ENCODE results near the gene PDE6G. TPM values are rescaled to one million over a fixed set of nuclear protein-coding genes. Genes with fewer than 3 reads are reported as not detected.

PDE6G gene
- total and polyA plus RNA-seq, 8 donors, result 0.85 to 2.6 (median 1.5) TPM; not detected in 4

DNA sequence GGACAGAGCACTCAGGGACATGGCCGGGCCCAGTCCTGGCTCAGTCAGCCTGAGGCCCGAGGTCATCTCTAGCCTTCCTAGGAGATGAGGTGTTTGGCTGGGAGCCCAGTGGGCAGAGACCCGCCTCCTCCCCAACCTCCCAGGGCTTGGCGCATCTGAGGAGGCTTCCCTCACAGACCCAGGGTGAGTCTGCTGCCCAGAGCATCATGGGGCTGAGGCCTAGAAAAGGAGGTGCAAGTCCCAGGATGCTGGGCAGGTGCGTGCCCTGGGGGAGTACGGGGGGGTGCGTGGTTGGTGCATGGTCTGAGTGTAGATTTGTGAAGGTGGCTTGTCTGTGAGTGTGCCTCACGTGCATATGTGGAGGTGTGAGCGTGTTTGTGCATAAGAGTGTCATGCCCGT, 4.7 kb downstream of the PDE6G start:
- Histone ChIP-seq H3K27ac (no peak overlapping the region), H3K36me3 (no peaks in the 10 kb centered on the region), H3K4me1 (peaks cover 0 to 14% (median 6%) of the 10 kb centered on the region in 4 donors), H3K9me3 (peaks cover 0 to 11% (median 9%) of the 10 kb centered on the region in 4 donors), H3K4me3 (no peak overlapping the region), H3K27me3 (peaks cover 27 to 94% (median 41%) of the 10 kb centered on the region in 3 donors)
- TF ChIP-seq, protein P1, sequence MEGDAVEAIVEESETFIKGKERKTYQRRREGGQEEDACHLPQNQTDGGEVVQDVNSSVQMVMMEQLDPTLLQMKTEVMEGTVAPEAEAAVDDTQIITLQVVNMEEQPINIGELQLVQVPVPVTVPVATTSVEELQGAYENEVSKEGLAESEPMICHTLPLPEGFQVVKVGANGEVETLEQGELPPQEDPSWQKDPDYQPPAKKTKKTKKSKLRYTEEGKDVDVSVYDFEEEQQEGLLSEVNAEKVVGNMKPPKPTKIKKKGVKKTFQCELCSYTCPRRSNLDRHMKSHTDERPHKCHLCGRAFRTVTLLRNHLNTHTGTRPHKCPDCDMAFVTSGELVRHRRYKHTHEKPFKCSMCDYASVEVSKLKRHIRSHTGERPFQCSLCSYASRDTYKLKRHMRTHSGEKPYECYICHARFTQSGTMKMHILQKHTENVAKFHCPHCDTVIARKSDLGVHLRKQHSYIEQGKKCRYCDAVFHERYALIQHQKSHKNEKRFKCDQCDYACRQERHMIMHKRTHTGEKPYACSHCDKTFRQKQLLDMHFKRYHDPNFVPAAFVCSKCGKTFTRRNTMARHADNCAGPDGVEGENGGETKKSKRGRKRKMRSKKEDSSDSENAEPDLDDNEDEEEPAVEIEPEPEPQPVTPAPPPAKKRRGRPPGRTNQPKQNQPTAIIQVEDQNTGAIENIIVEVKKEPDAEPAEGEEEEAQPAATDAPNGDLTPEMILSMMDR (IDR thresholded peaks at IDR 0.05), result no peak
- TF ChIP-seq EP300 (IDR thresholded peaks at IDR 0.05) (no peak), POLR2A (IDR thresholded peaks at IDR 0.05) (no peak), POLR2AphosphoS5 (IDR thresholded peaks at IDR 0.05) (no peak)
- intact Hi-C loops (cut with DNase I; ENCODE audit: low total_unique reads), result no loop called here
- DNase-seq, result no peak
- WGBS, 5 donors, result 56 to 82% (median 67%) methylated on average over 8 to 10 of the region's 10 CpGs

DNA sequence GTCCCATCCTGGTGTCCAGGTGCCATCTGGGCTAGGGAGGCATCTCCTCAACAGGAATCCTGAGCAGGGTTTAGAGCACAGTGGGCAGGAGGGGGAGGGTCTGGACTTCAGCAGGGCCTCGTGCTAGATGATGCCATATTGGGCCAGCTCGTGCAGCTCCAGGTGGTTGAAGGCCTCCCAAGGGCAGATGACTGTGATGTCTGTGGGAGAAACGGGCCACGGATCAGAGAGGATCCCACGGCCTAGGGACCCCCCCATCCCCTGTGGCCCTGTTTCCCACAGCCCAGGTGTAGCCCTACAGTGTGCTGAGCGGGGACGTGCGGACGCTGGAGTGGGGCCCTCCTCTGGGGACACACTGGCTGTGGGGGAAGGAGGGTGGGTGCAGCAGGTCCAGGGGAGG, 5.4 kb downstream of the PDE6G start:
- no peak for DNase-seq
- intact Hi-C loops (cut with DNase I; ENCODE audit: low total_unique reads), result no loop called here
- H3K4me3 ChIP-seq, result no peak overlapping the region
- H3K27me3 ChIP-seq, result peaks cover 27 to 93% (median 41%) of the 10 kb centered on the region in 3 donors
- H3K27ac ChIP-seq, result no peak overlapping the region
- 38 to 83% (median 73%) methylated on average over 5 to 9 of the region's 9 CpGs for whole genome bisulfite sequencing, 5 donors
- H3K36me3 ChIP-seq, result no peaks in the 10 kb centered on the region
- H3K4me1 ChIP-seq, result peaks cover 0 to 10% (median 5%) of the 10 kb centered on the region in 4 donors
- TF ChIP-seq POLR2AphosphoS5 (IDR thresholded peaks at IDR 0.05), result no peak
- TF ChIP-seq EP300 (IDR thresholded peaks at IDR 0.05), result no peak
- no peak for TF ChIP-seq POLR2A (IDR thresholded peaks at IDR 0.05)
- TF ChIP-seq, protein P1 (IDR thresholded peaks at IDR 0.05), result no peak
- peaks cover 0 to 11% (median 9%) of the 10 kb centered on the region in 4 donors for H3K9me3 ChIP-seq

DNA sequence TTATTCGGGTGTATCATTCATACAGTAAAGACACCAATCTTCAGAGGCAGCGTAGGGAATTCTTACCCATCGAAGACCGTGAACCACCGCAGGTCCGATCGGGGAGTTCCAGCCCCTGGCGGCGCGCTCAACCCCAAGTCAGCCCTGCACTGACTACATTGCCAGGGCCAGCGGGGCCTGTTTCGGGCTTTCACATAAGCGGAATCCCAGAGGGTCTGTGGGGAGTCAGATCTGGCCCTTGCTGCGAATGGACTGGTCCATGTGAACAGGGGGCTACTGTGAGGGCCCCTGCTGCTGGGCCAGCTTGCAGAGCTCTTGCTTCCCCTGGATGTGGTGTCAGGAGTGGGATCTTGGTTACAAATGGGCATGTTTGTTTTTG, 7.6 kb downstream of the PDE6G start:
- no peak overlapping the region for H3K27ac ChIP-seq
- H3K4me3 ChIP-seq, result no peak overlapping the region
- intact Hi-C loops (cut with DNase I; ENCODE audit: low total_unique reads), result no loop called here
- no peak for DNase-seq
- H3K27me3 ChIP-seq, result peaks cover 27 to 71% (median 41%) of the 10 kb centered on the region in 3 donors
- 51 to 84% (median 64%) methylated on average over 13 to 14 of the region's 14 CpGs for WGBS, 5 donors
- peaks cover 0 to 11% (median 9%) of the 10 kb centered on the region in 4 donors for H3K9me3 ChIP-seq
- peaks cover 0 to 5% (median 0%) of the 10 kb centered on the region in 4 donors for H3K36me3 ChIP-seq
- TF ChIP-seq, protein P1 (IDR thresholded peaks at IDR 0.05), result no peak
- TF ChIP-seq POLR2A (IDR thresholded peaks at IDR 0.05), result no peak
- no peak for TF ChIP-seq POLR2AphosphoS5 (IDR thresholded peaks at IDR 0.05)
- no peak for TF ChIP-seq EP300 (IDR thresholded peaks at IDR 0.05)
- H3K4me1 ChIP-seq, result peaks cover 0 to 10% (median 5%) of the 10 kb centered on the region in 4 donors

DNA sequence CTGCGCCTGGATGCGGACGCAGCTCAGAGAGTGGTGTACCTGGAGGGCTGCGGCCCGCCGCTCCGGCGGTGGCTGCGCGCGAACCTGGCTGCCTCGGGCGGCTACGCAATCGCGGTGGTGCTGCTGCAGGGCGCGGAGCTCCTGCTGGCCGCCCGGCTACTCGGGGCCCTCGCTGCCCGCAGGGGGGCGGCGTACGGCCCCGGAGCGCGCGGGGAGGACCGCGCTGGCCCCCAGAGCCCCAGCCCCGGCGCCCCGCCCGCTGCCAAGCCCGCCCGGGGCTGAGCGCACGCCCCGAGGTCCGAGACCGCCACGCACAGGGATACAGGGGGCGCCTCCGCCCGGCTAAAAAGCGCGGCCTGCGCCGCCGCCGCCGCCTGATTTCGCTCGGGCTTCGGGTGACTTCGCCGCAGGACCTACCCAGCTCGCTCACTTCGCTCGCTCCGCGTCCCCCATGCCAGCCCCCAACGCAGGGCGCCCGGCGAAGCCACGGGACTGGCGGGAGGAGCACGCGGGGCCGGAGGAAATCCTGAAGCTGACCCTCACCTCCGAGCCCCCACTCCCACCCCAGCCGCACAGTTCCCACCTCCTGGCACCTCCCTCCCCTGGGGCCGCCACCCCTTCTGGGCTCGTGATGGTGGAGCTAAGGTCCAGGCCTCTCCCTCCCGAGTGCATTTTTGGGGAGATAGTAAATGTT, 8.2 kb downstream of the PDE6G start:
- H3K4me3 ChIP-seq, result no peak overlapping the region
- H3K27me3 ChIP-seq, result peaks cover 22 to 65% (median 41%) of the 10 kb centered on the region in 3 donors
- peaks cover 0 to 11% (median 9%) of the 10 kb centered on the region in 4 donors for H3K9me3 ChIP-seq
- H3K4me1 ChIP-seq, result peaks cover 0 to 10% (median 5%) of the 10 kb centered on the region in 4 donors
- H3K27ac ChIP-seq, result no peak overlapping the region
- peaks cover 0 to 5% (median 0%) of the 10 kb centered on the region in 4 donors for H3K36me3 ChIP-seq
- intact Hi-C loops (cut with DNase I; ENCODE audit: low total_unique reads), result no loop called here
- TF ChIP-seq POLR2AphosphoS5 (IDR thresholded peaks at IDR 0.05) (no peak), POLR2A (IDR thresholded peaks at IDR 0.05) (no peak), EP300 (IDR thresholded peaks at IDR 0.05) (no peak)
- TF ChIP-seq, protein P1 (IDR thresholded peaks at IDR 0.05), result no peak
- WGBS, 5 donors, result 6 to 11% (median 7%) methylated on average over 22 to 78 of the region's 78 CpGs
- no peak for DNase-seq
